Stimulated activated CD4-positive, alpha-beta T cell treated with anti-CD3 and anti-CD28 coated beads, Interleukin-1b, Interleukin-23, amount 100 ng/mL, for 48 hours (primary cell): ENCODE measurements around the gene NDUFA13.

Experiments
- DNase-seq: peaks from one replicate; pipeline ENCODE4 v3.0.0-alpha.2; 2020

The NDUFA13 gene

GRCh38 chr19:19549804-19550464, 33.9 kb downstream of the NDUFA13 start:
- DNase-seq: no peak

DNA sequence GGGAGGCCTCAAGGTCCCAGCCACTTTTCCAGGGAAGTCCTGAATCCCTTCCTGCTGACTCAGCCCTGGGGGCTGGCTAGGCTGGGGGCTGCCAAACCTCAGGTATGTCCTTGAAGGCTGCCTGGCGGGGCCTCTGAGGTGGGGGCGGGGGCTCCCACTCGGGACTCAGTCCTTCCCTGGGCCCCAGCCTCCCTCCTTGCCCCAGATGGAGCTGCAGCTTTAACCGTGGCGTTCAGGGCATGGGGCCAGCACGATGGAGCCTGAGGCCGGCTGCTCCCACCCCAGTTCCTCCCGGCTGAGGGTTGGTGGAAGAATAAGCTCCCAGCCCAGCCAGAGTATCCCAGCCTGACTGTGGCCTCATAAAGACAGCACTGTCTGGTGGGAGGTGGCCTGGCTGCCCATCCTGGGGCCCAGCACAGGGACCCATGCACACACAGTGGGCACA, 34.5 kb downstream of the NDUFA13 start:
- DNase-seq: no peak

GRCh38 chr19:19550972-19551852, 35.2 kb downstream of the NDUFA13 start:
- no peak for DNase-seq

GRCh38 chr19:19551853-19552192, 35.8 kb downstream of the NDUFA13 start:
- DNase-seq: no peak

DNA sequence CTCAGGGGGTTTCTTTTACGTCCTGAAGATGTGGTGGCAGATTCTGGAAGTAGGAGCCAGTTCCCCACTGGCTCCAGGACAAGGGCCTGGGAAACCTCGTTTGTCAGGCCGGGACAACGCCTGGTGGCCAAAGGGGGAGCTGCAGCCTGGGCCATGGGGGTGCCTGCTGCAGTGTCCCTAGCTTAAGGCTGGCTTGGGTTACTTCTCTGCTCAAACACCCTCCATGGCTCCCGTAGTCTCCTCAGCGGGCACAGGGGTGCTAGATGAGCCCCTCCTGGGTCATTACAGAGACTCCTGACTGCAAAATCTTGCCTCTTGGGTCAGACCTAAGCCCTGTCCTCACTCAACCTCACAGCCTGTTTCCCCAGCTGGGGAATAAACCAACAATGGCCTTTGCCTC, 36.8 kb downstream of the NDUFA13 start:
- DNase-seq: no peak

DNA sequence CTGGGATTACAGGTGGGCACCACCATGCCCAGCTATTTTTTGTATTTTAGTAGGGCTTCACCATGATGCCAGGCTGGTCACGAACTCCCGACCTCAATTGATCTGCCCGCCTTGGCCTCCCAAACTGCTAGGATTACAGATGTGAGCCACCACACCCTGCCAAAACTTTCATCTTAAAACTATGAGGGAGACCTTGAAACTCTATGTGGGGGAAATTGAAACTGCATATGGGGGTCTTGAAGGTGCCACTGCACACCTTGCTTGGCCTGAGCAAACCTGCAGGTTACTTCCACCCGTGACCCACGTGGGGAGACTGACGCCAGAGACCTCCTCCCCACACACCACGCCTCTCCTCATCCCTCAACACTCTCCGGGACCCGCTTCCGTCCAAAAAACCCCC, 37.6 kb downstream of the NDUFA13 start:
- no peak for DNase-seq

- DNase-seq: peak; percentile 65
Observed at GRCh38 chr19:19554074-19555023, 38.3 kb downstream of the NDUFA13 start.

GRCh38 chr19:19558055-19558454, 42.0 kb downstream of the NDUFA13 start:
- no peak for DNase-seq

DNA sequence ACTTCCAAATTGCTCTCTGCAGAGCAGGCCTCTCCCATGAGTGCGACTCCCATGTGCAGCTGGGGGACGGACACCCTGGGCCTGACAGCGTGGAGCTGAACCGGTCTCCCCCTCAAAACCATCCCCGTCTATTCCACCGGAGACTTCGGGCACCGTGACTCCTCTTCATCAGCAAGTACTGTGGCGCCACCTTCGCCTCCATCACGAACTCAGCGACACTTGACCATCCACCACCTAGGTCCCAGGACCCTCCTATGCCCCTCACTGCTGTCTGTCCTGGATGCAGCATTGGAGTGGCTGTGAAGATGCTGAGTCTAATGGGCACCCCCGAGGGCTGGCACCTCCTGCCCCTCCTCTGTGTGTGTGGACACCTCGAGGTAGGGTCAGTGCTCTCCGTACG, 42.6 kb downstream of the NDUFA13 start:
- no peak for DNase-seq

DNA sequence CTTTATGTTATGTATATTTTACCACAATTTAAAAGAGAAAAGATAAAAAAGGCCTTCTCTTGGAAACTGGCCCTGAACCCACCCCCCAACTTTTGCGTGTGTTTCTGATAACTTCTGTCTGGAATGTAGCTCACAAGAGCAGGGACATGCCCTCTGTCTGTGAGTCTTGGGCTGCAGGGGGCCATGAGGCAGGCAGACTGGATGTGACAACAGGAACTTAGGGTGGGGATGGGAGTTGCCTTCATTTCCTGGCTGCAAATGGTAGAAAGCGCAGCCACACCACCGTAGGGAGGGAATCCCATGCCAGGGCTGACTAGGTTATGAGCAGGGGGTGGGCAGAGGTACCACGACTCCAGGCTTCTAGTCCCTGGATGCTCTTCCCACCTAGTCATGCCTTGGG, 43.9 kb downstream of the NDUFA13 start:
- no peak for DNase-seq

DNA sequence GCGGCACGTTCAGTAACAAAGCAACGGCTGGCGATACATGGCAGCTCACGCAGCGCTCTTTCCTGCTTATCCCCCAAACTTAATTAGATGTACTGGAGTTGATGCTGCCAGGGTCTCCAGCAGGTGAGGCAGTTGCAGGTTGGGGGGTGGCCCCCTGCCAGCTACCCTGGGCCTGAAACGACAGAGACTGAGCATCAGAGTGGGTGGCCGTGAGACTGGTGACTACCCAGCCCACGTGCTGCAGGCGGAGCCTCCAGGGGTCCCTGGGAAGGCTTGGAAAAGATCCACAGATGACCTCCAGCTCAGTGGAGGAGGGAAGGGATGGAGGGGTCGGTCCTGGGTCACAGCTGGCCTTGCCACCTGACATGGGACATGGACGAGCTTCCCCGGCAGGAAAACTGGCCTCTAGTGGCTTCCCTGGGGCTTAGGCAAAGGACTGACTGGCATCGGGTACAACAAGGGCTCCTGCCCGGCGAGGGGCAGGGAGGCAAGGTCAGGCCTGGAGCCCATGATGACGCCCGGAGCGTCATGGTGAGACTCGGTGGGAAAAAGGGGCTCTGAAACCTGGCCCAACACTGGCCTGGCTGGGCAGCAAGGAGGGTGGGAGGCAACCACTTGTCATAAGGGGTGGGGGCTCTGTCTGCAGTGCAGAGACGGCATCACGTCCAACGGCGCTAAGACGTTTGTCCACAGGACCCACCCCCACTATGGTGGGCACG, 46.1 kb downstream of the NDUFA13 start:
- DNase-seq: no peak

DNA sequence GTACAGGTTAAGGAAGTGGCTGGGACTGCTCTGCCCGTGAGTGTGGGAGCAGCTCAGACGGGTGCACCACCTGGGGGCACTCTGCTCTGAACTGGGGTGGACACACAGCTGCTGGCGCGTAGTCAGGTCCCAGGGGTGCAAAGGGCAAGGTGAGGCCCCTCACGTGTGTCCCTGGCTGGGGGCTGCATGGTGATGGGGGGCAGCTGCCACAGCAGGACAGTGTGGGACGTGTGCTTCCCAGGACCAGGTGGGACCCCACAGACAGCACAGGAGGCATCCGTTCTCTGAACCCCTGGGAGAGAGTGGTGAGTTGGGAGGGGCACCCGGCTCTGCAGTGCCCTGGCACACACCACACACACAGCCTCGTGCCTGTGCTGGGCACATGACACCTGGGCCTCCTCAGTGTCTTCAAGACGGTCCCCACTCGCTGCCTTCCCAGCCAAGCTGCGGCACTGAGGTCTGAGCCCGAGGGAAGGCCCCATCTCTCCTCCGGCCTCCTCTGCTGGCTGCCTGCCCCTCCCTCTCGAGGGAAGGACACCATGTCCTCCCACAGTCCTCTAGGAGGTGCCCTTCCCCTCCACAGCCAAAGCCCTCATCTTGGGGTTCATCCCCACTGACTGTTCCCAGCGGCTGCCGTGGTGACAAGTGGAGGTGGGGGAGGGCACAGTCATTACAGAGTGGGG, 46.8 kb downstream of the NDUFA13 start:
- DNase-seq: peak; percentile 25

- no peak for DNase-seq
Observed at GRCh38 chr19:19563348-19563848, 47.4 kb downstream of the NDUFA13 start.

DNA sequence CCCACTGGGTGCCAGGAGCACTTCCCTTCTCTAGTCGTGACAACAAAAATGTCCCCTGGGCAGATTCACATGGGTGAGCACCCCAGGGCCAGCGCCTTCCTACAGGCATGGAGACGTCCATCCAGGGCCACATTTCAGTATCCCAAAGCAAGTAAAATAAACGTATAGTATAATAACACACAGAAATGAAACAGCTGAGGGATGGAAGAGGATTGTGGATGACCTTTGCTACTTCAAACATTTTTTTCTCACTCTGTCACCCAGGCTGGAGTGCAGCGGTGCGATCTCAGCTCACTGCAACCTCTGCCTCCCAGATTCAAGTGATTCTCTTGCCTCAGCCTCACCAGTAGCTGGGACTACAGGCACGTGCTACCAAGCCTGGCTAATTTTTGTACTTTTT, 50.3 kb downstream of the NDUFA13 start:
- DNase-seq: no peak

- no peak for DNase-seq
Observed at GRCh38 chr19:19567391-19567790, 51.4 kb downstream of the NDUFA13 start.

DNA sequence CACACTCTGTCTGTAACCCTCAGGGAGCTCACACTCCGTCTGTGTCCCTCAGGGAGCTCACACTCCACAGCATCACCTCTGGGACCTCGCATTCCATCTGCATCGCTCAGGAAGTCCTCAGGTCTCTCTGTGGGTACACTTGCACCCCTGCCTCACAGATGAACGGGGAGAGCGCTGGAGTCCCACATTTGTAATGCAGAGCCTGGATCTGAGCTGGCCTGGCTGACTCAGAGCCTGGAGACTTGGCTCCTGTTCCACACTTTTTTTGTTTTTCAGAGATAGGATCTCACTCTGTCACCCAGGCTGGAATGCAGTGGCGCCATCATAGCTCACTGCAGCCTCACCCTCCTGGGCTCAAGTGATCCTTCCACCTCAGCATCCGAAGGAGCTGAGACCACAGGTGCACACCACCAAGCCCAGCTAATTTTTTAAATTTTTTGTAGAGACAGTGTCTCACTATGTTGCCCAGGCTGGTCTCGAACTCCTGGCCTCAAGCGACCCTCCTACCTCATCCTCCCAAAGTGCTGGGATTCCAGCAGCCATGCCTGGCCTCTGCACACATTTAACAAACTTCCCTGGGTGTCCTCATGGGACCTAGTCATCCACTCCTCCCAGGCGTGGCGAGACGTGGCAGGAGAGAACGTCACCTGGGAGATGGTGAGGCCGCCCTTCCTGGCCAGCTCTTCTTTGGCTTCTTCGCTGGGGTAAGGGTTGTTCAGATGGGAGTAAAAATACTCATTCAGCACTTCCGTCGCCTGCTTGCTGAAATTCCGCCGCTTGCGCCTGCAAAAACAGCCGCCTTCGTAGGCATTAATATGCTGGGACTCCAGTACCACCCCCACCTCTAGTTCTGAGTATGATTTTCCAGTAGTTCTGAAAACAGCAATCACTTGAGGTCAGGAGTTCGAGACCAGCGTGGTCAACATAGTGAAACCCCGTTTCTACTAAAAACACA, 53.1 kb downstream of the NDUFA13 start:
- no peak for DNase-seq

- DNase-seq: no peak
Observed at GRCh38 chr19:19570571-19570970, 54.5 kb downstream of the NDUFA13 start.

- DNase-seq: no peak
Observed at GRCh38 chr19:19571071-19571786, 55.2 kb downstream of the NDUFA13 start.

DNA sequence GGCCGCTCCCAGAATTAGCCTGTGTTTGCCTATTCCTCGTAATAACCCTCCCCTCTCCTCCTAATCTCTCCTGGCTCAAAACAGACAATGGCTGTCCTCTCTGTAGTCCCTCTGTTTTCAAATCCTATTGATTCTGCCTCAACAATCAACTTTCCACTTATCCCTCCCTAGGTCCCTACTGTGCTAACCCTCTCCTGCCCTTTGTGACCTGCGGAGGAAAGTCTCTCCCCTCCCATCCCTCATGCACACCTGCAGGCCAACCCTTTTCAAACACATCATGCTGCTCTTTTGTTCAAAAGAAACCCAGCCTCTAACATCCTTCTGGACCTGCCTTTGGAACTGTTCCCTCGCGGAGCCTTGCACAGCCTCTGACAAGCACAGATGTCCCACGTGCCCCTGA, 59.4 kb downstream of the NDUFA13 start:
- no peak for DNase-seq
